HG03469 (cell line): ENCODE results near the gene NDUFV1.
"Not testable (repeated sequence)": the region's sequence is repeated elsewhere in the genome, so short reads cannot be mapped to it uniquely, and the experiment has no call there.

ENCODE experiments used
- ATAC-seq: cut with Tn5 transposase; IDR thresholded peaks from one replicate; pipeline ENCODE4 v1.9.1; 2021; ENCODE audit warnings: mild to moderate bottlenecking, moderate library complexity, moderate number of reproducible peaks; ENCODE audit not compliant: unreplicated experiment

Gene NDUFV1

DNA sequence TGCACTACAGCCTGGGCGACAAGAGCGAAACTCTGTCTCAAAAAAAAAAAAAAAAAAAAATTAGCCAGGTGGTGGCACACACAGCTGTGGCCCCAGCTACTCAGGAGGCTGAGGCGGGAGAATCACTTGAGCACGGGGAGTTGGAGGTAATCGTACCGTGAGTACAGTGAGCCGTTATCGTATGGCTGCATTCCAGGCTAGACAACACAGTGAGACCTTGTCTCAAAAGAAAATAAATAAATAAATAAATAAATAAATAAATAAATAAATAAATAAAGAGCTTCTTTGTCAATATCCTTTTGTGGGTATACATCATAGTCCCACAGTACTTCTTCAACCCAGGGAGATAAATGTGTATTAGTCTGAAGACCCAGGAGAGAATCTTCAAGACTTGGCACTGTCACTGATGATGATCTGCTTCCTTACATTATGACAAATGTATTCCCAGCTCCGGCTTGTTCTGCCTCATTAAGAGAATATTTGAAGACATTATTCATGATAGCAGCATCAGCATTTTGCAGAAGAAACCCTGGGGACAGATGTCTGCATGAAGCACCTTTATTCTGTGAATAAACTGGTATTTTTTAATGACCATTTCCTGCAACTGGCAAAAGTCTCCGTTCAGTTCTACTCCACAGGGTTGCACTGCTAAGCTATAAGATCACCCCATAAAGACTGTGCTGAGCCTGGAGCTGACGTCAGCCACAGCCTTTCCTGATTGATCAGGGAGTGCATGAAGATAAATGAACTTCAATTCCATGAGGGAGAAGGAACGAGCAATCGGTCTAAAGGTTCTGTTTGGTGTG lies 45.4 kb downstream of the NDUFV1 start:
- ATAC-seq, result no peak

DNA sequence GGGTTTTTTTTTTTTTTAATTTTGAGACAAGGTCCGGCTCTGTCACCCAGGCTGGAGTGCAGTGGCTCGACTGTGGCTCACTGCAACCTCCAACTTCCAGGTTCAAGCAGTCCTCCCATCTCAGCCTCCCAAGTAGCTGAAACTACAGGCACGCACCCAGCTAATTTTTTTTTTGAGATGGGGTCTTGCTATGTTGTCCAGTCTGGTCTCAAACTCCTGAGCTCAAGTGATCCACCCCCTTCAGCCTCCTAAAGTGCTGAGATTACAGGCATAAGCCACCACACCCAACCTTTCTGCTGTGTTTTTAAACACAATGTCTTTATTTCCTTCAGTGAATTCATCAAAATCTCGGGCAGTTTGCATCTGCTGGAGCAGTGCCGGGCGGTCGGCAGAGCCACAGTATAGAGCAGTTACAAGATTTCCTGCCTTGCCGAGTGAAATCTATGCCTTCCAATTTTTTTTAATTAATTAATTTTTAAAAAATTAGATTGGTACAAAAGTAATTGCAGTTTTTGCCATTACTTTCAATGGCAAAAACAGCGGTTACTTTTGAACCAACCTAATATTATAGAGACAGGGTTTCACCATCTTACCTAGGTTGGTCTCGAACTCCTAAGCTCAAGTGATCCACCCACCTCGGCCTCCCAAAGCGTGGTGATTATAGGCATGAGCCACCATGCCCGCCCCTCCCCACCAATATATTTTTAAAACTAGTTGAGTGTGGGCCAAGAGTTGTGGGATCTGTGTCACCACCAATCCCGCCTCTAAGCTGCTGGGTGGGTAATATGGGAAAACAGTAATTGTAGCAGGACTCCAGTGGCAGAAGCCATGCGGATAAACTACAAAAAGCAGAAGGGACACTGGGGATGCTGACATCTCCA lies 46.5 kb downstream of the NDUFV1 start:
- no peak for ATAC-seq

DNA sequence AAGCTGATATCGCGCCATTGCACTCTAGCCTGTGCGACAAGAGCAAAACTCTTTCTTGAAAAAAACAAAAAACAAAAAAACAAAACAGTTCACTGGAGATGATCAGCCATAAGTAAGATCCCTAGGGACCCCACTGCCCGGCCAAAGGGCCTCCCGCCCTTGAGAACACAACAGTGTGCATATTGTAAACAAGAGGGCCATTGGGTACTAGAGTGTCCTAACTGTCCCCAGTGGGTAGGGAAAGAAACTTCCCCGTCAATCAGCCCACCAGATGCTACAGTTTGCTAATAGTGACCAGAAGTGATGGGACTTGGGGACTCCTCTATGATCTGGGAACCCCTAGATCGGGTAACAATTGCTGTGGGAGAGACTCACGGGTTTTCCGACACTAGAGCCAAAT lies 47.5 kb downstream of the NDUFV1 start:
- ATAC-seq, result no peak

DNA sequence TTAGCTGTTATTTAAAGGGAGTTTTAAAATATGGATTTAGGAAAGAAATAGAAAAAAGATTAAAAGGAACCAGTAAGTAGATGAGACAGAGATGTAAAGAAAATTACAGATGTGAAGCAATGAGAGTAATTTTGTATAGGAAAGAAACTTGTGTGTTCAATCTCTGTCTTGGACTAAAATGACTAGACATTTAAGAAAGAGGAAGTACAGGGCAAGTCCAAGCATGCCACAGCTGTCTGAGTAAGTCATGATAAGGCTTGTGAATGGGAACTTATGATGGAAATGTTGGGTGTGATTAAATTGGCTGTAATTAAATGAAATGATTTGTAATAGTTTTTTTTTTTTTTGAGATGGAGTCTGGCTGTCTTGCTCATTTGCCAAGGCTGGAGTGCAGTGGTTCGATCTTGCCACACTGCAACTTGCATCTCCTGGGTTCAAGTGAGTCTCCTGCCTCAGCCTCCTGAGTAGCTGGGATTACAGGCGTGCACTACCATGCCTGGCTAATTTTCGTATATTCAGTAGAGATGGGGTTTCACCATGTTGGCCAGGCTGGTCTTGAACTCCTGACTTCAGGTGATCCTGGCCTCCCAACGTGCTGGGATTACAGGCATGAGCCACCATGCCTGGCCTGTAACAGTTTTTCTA lies 49.7 kb downstream of the NDUFV1 start:
- ATAC-seq, result no peak

DNA sequence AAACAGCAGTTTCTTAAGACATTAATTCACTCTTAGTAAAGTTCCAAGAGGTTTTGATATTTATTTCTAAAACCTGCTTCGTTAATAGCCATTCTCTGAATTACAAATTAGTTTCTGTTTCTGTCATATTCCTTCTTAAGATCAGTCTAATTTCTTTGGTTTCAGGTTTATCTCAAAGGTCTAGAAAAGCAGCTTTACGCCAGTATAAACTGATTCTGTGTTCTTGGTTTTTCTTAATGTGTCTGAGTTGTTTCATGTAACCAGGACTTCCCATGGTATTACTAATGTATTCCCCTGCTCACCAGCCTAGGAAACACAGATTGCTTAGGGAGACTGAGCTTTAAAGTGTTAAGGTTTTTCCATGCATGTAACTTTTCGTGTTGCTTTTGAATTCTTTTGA lies 50.6 kb downstream of the NDUFV1 start:
- no peak for ATAC-seq

DNA sequence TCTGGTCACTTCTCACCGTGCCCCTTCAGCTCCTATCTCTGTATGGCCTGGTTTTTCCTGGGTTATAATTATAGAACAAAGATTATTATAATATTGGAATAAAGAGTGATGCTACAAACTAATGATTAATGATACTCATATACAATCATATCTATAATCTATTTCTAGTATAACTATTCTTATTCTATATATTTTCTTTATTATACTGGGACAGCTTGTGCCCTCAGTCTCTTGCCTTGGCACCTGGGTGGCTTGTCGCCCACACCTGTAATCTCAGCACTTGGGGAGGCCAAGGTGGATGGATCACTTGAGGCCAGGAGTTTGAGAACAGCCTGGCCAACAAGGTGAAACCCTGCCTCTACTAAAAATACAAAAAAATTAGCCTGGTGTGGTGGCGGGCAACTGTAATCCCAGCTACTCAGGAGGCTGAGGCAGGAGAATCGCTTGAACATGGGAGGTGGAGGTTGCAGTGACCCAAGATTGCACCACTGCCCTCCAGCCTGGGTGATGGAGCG lies 53.0 kb downstream of the NDUFV1 start:
- not testable (repeated sequence) for ATAC-seq

DNA sequence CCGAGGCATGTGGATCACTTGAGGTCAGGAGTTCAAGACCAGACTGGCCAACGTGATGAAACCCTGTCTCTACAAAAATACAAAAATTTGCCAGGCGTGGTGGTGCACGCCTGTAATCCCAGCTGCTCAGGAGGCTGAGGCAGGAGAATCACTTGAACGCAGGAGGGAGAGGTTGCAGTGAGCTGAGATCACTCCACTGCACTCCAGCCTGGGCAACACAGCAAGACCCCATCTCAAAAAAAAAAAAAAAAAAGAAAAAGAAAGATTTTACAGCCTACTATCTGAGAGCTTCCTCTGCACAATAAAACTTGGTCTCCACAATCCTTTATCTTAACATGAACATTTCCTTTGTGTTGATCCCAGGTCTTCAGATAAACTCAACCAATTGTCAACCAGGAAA lies 54.0 kb downstream of the NDUFV1 start:
- ATAC-seq, result not testable (repeated sequence)
